Endothelial cell of umbilical vein (primary cell): ENCODE data around the gene ZFYVE28. TPM values are rescaled to one million over a fixed set of nuclear protein-coding genes. Genes with fewer than 3 reads are reported as not detected.

Experiments
- BruUV-seq: library from RNA; stranded (reverse); fragments of 400-500 nt; replicated peaks from 2 replicates; lab custom pipeline; 2021; lab: Mats Ljungman, UMichigan
- CTCF ChIA-PET: fragments of 300-600, 350-600 bp; sonication (Branson Sonifier 250); formaldehyde crosslinking; loops from one replicate; lab custom pipeline; 2021; ENCODE audit warnings: antibody characterized with exemption, inconsistent platforms; lab: Charles Lee
- POLR2A ChIA-PET: fragments of 300-600, 350-600 bp; sonication (Branson Sonifier 250); formaldehyde crosslinking; loops from one replicate; lab custom pipeline; 2021; ENCODE audit warnings: antibody characterized with exemption, inconsistent platforms; lab: Charles Lee
- DNase-seq: peaks from one replicate; pipeline ENCODE4 v3.0.0-alpha.2; 2011; ENCODE audit warnings: low read depth, low spot score
- FAIRE-seq: peaks from 2 replicates; lab custom pipeline; 2011; peaks lifted over from hg19 to GRCh38; lab: Jason Lieb, UNC
- H2AFZ ChIP-seq: 2 replicates; pipeline ENCODE4 v1.6.0; 2012; ENCODE audit warnings: low read depth, low read length, control low read depth, inconsistent platforms
- H3K27ac ChIP-seq: 2 replicates; pipeline ENCODE4 v1.5.1; 2011; ENCODE audit warnings: low read depth, mild to moderate bottlenecking, control low read depth, low read length, moderate library complexity; ENCODE audit not compliant: insufficient read depth
- H3K27me3 ChIP-seq, 2 experiments: 2 replicates each; pipeline versions ENCODE4 v1.6.0 to v1.6.1; 2011; ENCODE audit warnings: low read length in 2 of 2, mixed read lengths in 1 of 2; ENCODE audit not compliant: control insufficient read depth in 2 of 2, insufficient read depth in 2 of 2
- H3K36me3 ChIP-seq, 2 experiments: 2 replicates in 1 of 2; 3 replicates in 1 of 2; pipeline ENCODE4 v1.5.1; 2011; ENCODE audit warnings: low read length in 2 of 2, mild to moderate bottlenecking in 1 of 2, moderate library complexity in 1 of 2; ENCODE audit not compliant: control insufficient read depth in 2 of 2, insufficient read depth in 2 of 2; ENCODE audit errors: extremely low read depth in 1 of 2
- H3K4me1 ChIP-seq: 3 replicates; pipeline ENCODE4 v1.5.1; 2011; ENCODE audit warnings: mild to moderate bottlenecking, low read length; ENCODE audit not compliant: control insufficient read depth, insufficient read depth; ENCODE audit errors: extremely low read depth
- H3K4me2 ChIP-seq: 2 replicates; pipeline ENCODE4 v1.6.1; 2011; ENCODE audit warnings: low read length, control low read depth, mixed read lengths; ENCODE audit not compliant: insufficient read depth
- H3K4me3 ChIP-seq, 3 experiments: fragments of 200-600 bp in 1 of 3; sonication (generic), shearing (Covaris generic) in 1 of 3; replicated peaks in 1 of 3; 2 replicates each; pipeline ENCODE4 v1.5.1; 2011 to 2016; ENCODE audit warnings: control low read depth in 3 of 3, low read length in 3 of 3, mild to moderate bottlenecking in 2 of 3, inconsistent platforms in 1 of 3, low read depth in 1 of 3, moderate library complexity in 1 of 3; ENCODE audit not compliant: insufficient read depth in 1 of 3
- H3K79me2 ChIP-seq: 2 replicates; pipeline ENCODE4 v1.6.0; 2012; ENCODE audit warnings: low read length, inconsistent platforms; ENCODE audit not compliant: control insufficient read depth, insufficient read depth
- H3K9ac ChIP-seq: replicated peaks from 2 replicates; pipeline ENCODE3; 2011; ENCODE audit warnings: low read length, control low read depth; ENCODE audit not compliant: insufficient read depth; ENCODE audit errors: extremely low read depth
- H3K9me1 ChIP-seq: replicated peaks from 3 replicates; pipeline ENCODE4 v1.6.0; 2011; ENCODE audit warnings: mild to moderate bottlenecking, low read length; ENCODE audit not compliant: control insufficient read depth, insufficient read depth; ENCODE audit errors: extremely low read depth
- H3K9me3 ChIP-seq: replicated peaks from 2 replicates; pipeline ENCODE4 v1.5.1; 2012; ENCODE audit warnings: low read length, inconsistent platforms; ENCODE audit not compliant: control insufficient read depth, insufficient read depth
- H4K20me1 ChIP-seq: replicated peaks from 2 replicates; pipeline ENCODE3; 2011; ENCODE audit warnings: mild to moderate bottlenecking, low read length; ENCODE audit not compliant: control insufficient read depth, insufficient read depth; ENCODE audit errors: extremely low read depth
- EZH2 ChIP-seq: IDR thresholded peaks from 2 replicates; pipeline ENCODE4 v1.6.1; 2012; ENCODE audit warnings: borderline replicate concordance, low read depth, mild to moderate bottlenecking, moderate library complexity, low read length, inconsistent platforms; ENCODE audit not compliant: severe bottlenecking
- FOS ChIP-seq: IDR thresholded peaks from 2 replicates; pipeline ENCODE4 v1.6.1; 2011; ENCODE audit warnings: mild to moderate bottlenecking, low read length, moderate library complexity, borderline replicate concordance; ENCODE audit not compliant: insufficient read depth
- GATA2 ChIP-seq: IDR thresholded peaks from 2 replicates; pipeline ENCODE4 v1.7.0; 2011; ENCODE audit warnings: low read depth, mild to moderate bottlenecking, moderate library complexity, mixed read lengths, low read length; ENCODE audit not compliant: insufficient read length, insufficient read depth
- JUN ChIP-seq: IDR thresholded peaks from 2 replicates; pipeline ENCODE4 v1.6.1; 2011; ENCODE audit warnings: borderline replicate concordance, low read depth; ENCODE audit not compliant: insufficient read length, insufficient read depth
- MYC ChIP-seq: IDR thresholded peaks from one replicate; pipeline ENCODE4 v1.6.1; 2011; ENCODE audit warnings: mild to moderate bottlenecking, low read depth, low read length
- POLR2A ChIP-seq: IDR thresholded peaks from 2 replicates; pipeline ENCODE4 v1.6.1; 2012; ENCODE audit warnings: low read depth, mild to moderate bottlenecking, control low read depth, low read length
- POLR2AphosphoS5 ChIP-seq: IDR thresholded peaks from 2 replicates; pipeline ENCODE4 v1.6.1; 2012; ENCODE audit warnings: low read depth, mild to moderate bottlenecking, control low read depth, low read length, moderate library complexity; ENCODE audit not compliant: insufficient read depth
- dilution Hi-C: fragments of 300-500 bp; cut with MboI; formaldehyde crosslinking; loops from one replicate; pipeline ENCODE4 v1.15.0; 2019; ENCODE audit warnings: low sequenced_read_pairs; ENCODE audit not compliant: extremely low pct_ligation_motif_present
- intact Hi-C: fragments of 100-400 bp; cut with micrococcal nuclease; formaldehyde crosslinking; loops from one replicate; pipeline ENCODE4 v1.10.0; 2022
- polyA plus RNA-seq, 4 experiments: library from polyadenylated mRNA; depleted of rRNA in 3 of 4; stranded (reverse) in 3 of 4; unstranded in 1 of 4; fragments of >200 nt; gene quantifications; 2 replicates each; pipeline versions ENCODE4 v1.2.1 to v1.2.3, GENCODE V29; 2011 to 2012; ENCODE audit warnings: missing spikeins in 1 of 4
- total RNA-seq: library from RNA; stranded (reverse); gene quantifications from 2 replicates; pipeline ENCODE4 v1.2.3, GENCODE V29; 2021
- TF ChIP-seq, protein P1 (sequence below): IDR thresholded peaks from 2 replicates; pipeline ENCODE4 v1.6.1; 2011; ENCODE audit not compliant: insufficient read depth, insufficient read length
- TF ChIP-seq, protein P2 (sequence below), 2 donors: IDR thresholded peaks; 1 replicate in 1 of 2; 2 replicates in 1 of 2; pipeline ENCODE4 v1.5.1; 2011; ENCODE audit warnings: low read length in 2 of 2, mild to moderate bottlenecking in 2 of 2, moderate library complexity in 2 of 2, control low read depth in 1 of 2, inconsistent platforms in 1 of 2, low read depth in 1 of 2; ENCODE audit not compliant: insufficient read depth in 1 of 2; ENCODE audit errors: extremely low read depth in 1 of 2

The ZFYVE28 gene
- total and polyA plus RNA-seq, 2 donors (not counting 3 experiments of a cell fraction or from before 2014, with no cell fraction given): 5.8 to 7.1 TPM

DNA sequence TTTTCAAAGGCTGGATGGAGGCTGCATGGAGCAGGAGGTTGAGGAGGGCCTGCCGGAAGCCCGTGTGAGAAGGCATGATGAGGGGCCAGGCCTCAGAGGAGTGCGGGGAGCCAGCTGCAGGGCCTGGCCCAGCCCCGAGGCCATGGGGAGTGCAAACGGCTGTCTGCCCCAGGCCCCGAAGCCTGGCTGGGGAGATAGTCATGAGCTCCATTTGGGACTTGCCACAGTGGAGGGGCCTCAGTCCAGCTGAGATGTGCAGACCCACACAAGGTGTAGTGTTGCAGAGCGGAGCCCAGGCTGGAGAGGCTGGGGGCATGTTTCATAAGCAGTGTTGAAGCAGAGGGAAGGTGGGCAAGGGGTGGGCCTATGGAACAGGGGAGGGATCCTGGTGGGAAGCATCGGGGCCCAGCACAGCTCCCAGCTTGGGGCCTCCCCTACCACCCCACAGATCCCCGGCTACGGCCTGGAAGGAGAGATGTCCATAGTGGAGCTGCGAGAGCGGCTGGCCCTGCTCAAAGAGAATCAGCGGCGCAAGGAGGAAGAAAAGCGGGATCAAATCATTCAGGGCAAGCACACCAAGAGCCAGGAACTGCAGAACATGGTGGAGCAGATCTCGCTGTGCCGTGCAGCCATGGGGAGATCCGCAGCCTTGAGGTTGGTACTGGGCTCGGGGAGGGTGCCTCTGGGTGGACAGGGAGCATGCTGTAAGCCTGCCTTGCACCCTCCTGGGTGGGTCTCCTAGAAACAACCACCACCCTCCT, 41.3 kb upstream of the ZFYVE28 start:
- no peak for DNase-seq
- H3K9me1 ChIP-seq: no peaks in the 10 kb centered on the region
- no peaks in the 10 kb centered on the region for H3K9me3 ChIP-seq
- H3K4me3 ChIP-seq: no peak overlapping the region
- no peak overlapping the region for H3K9ac ChIP-seq
- ChIA-PET CTCF (interaction anchor here (2.5 kb wide), 1 partner anchor 240 kb away, joined by 11 read pairs; no protein-coding TSS in a partner anchor), POLR2A (no interaction called here)
- peaks cover 7% of the 10 kb centered on the region for H3K4me1 ChIP-seq
- dilution Hi-C loops: no loop called here
- no peak overlapping the region for H3K27ac ChIP-seq
- TF ChIP-seq POLR2A (no peak), MYC (no peak), FOS (no peak), GATA2 (no peak), JUN (no peak), EZH2 (no peak), POLR2AphosphoS5 (no peak)
- TF ChIP-seq, protein P1, sequence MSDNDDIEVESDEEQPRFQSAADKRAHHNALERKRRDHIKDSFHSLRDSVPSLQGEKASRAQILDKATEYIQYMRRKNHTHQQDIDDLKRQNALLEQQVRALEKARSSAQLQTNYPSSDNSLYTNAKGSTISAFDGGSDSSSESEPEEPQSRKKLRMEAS: no peak
- TF ChIP-seq, protein P2, sequence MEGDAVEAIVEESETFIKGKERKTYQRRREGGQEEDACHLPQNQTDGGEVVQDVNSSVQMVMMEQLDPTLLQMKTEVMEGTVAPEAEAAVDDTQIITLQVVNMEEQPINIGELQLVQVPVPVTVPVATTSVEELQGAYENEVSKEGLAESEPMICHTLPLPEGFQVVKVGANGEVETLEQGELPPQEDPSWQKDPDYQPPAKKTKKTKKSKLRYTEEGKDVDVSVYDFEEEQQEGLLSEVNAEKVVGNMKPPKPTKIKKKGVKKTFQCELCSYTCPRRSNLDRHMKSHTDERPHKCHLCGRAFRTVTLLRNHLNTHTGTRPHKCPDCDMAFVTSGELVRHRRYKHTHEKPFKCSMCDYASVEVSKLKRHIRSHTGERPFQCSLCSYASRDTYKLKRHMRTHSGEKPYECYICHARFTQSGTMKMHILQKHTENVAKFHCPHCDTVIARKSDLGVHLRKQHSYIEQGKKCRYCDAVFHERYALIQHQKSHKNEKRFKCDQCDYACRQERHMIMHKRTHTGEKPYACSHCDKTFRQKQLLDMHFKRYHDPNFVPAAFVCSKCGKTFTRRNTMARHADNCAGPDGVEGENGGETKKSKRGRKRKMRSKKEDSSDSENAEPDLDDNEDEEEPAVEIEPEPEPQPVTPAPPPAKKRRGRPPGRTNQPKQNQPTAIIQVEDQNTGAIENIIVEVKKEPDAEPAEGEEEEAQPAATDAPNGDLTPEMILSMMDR (IDR thresholded peaks at IDR 0.05; ENCODE audit: extremely low read depth in 1 of 2, insufficient read depth in 1 of 2, low read depth in 1 of 2, low read length in 2 of 2): no peak
- H3K36me3 ChIP-seq: no peaks in the 10 kb centered on the region
- H3K79me2 ChIP-seq: no peaks in the 10 kb centered on the region
- intact Hi-C loops: no loop called here
- H4K20me1 ChIP-seq: no peaks in the 10 kb centered on the region
- no TSS peak for BruUV-seq
- no peak for FAIRE-seq
- no peak overlapping the region for H3K4me2 ChIP-seq
- H3K27me3 ChIP-seq: no peaks in the 10 kb centered on the region
- no peak overlapping the region for H2AFZ ChIP-seq
